ENCODE results near the gene CFB.

CFB gene

DNA sequence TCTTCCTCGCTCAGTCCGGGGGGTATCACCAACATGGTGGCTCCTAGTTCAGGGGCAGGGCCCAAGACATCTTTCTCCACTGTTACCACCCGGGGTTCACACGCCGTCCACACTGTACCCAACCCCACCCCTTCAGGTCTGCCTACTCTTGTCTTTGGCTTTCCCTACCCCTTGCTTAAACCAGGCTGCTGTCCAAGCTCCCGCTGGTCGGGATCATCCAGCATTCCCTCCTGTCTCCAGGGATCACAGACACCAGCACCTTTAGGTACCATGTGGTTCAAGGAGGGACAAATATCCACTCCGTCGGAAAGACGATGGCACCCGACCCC is 12.5 kb downstream of the CFB start:
- peaks cover 62% of the 10 kb centered on the region for H3K36me3 Mint-ChIP-seq (ENCODE audit: low read depth)
- peak overlapping the region; percentile 99 for H3K4me3 Mint-ChIP-seq
- H3K27ac Mint-ChIP-seq: peak overlapping the region; percentile 95
- H3K9me3 Mint-ChIP-seq: no peaks in the 10 kb centered on the region
- DNase-seq: no peak
- TF ChIP-seq, protein P1, sequence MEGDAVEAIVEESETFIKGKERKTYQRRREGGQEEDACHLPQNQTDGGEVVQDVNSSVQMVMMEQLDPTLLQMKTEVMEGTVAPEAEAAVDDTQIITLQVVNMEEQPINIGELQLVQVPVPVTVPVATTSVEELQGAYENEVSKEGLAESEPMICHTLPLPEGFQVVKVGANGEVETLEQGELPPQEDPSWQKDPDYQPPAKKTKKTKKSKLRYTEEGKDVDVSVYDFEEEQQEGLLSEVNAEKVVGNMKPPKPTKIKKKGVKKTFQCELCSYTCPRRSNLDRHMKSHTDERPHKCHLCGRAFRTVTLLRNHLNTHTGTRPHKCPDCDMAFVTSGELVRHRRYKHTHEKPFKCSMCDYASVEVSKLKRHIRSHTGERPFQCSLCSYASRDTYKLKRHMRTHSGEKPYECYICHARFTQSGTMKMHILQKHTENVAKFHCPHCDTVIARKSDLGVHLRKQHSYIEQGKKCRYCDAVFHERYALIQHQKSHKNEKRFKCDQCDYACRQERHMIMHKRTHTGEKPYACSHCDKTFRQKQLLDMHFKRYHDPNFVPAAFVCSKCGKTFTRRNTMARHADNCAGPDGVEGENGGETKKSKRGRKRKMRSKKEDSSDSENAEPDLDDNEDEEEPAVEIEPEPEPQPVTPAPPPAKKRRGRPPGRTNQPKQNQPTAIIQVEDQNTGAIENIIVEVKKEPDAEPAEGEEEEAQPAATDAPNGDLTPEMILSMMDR (IDR thresholded peaks at IDR 0.05): no peak
- no peaks in the 10 kb centered on the region for H3K27me3 Mint-ChIP-seq (ENCODE audit: low read depth, poor library complexity)
- H3K4me1 Mint-ChIP-seq: peaks cover 32% of the 10 kb centered on the region

DNA sequence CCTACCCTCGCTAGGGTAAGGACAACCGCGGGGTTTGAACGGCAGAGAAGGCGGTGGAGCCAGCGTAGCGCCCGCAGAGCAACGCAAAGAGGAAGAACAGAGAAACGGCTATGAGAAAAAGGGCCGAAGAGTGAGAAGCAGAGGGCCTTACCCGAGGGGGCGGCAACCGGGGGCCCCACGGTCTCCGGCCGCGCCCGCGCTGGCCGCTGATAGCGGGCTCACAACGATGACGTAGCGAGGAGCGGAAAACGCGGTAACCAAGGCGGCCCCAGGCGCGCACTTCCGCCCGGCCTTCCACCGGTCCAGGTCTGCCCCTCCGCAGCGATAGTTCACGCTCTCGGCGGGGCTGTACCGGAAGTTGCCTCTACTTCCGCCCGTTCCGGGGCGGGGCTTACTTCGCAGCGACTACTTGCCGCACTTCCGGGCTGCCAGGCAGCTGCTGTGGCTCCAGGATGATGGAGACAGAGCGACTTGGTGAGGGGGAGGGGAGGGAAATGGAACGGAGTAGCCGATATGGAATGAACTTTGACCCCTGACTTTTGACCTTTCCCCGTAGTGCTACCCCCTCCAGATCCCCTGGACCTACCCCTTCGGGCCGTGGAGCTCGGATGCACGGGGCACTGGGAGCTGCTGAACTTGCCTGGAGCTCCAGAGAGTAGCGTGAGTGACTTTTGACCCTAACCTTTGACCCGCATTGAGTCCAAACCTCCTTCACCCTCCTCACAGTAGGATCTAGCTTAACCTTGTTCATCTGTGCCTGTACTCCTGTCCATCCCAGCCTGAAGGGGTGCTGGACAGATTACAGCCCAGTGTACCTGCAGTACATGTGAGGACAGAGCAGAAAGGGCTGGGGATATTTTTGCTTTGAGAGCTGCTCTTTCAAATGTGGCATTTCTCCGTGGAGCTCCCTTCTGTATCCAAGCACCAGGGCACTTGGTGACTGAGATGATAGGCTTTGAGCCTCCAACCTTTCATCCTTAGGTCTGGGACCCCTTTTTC is 13.1 kb downstream of the CFB start, which contains the start of the genes NELFE and SKIC2:
NELFE (minus strand) TSS at position 231 of the 999 bp plus-strand sequence. CDS start 525 bp downstream, outside the sequence.
SKIC2 (plus strand) TSS at position 435 of the 999 bp plus-strand sequence; CDS start at position 453, 18 bp downstream.
- peak; percentile 97 for DNase-seq
- Mint-ChIP-seq H3K4me1 (peaks cover 32% of the 10 kb centered on the region), H3K27me3 (ENCODE audit: low read depth, poor library complexity) (no peaks in the 10 kb centered on the region), H3K4me3 (peak within 1 kb of the TSS; percentile 99), H3K36me3 (ENCODE audit: low read depth) (peaks cover 61% of the 10 kb centered on the region), H3K27ac (peak within 1 kb of the TSS; percentile 95), H3K9me3 (no peaks in the 10 kb centered on the region)
- TF ChIP-seq, protein P1 (IDR thresholded peaks at IDR 0.05): no peak

DNA sequence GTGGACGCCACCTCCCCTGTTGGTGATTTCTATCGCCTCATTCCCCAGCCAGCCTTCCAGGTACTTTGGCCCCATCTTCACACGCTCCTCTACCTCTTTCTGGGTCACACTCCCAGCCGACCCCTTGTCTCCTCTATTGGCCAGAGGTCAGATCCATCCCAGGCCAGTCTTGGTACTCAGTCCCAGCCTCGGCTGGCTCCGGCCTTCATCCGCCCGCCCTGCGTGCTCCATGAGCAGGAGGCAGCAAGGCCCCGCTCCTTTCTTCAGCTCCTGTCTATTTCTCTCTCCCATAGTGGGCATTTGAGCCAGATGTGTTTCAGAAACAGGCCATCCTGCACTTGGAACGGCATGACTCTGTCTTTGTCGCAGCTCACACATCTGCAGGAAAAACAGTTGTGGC is 15.7 kb downstream of the CFB start:
- Mint-ChIP-seq H3K4me3 (peak overlapping the region; percentile 21), H3K27ac (peak overlapping the region; percentile 83), H3K9me3 (no peaks in the 10 kb centered on the region), H3K27me3 (ENCODE audit: low read depth, poor library complexity) (no peaks in the 10 kb centered on the region), H3K4me1 (peaks cover 32% of the 10 kb centered on the region), H3K36me3 (ENCODE audit: low read depth) (peaks cover 44% of the 10 kb centered on the region)
- TF ChIP-seq, protein P1 (IDR thresholded peaks at IDR 0.05): no peak
- no peak for DNase-seq

DNA sequence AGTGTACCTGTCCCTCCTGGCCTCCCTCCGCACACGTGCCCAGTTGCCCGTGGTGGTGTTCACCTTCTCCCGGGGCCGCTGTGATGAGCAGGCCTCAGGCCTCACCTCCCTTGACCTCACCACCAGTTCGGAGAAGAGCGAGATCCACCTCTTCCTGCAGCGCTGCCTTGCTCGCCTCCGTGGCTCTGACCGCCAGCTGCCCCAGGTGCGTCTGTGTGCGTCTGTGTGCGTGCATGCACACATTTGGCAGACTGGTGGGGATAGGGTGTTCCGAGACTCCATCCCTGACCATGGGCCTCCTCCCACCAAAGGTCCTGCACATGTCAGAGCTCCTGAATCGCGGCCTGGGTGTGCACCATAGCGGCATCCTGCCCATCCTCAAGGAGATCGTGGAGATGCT is 18.0 kb downstream of the CFB start:
- Mint-ChIP-seq H3K36me3 (ENCODE audit: low read depth) (peaks cover 48% of the 10 kb centered on the region), H3K27ac (no peak overlapping the region), H3K4me1 (peaks cover 16% of the 10 kb centered on the region), H3K27me3 (ENCODE audit: low read depth, poor library complexity) (no peaks in the 10 kb centered on the region), H3K9me3 (no peaks in the 10 kb centered on the region), H3K4me3 (no peak overlapping the region)
- DNase-seq: no peak
- TF ChIP-seq, protein P1 (IDR thresholded peaks at IDR 0.05): no peak

DNA sequence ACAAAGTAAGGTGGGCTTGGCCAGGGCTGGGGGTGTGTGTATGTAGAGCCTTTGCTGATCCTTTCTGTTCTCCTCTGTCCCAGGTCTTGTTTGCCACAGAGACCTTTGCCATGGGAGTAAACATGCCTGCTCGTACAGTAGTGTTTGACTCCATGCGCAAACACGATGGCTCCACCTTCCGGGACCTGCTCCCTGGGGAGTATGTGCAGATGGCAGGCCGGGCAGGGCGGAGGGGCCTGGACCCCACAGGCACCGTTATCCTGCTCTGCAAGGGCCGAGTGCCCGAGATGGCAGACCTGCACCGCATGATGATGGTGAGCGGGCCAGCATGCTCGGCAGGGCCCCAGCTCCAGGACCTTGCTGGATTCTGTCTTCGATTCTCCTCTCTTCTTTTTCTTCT is 19.8 kb downstream of the CFB start:
- Mint-ChIP-seq H3K4me3 (no peak overlapping the region), H3K36me3 (ENCODE audit: low read depth) (peaks cover 51% of the 10 kb centered on the region), H3K9me3 (no peaks in the 10 kb centered on the region), H3K27me3 (ENCODE audit: low read depth, poor library complexity) (no peaks in the 10 kb centered on the region), H3K4me1 (peaks cover 9% of the 10 kb centered on the region), H3K27ac (no peak overlapping the region)
- TF ChIP-seq, protein P1 (IDR thresholded peaks at IDR 0.05): no peak
- no peak for DNase-seq

Data from nephron progenitor cell (in vitro differentiated cells).